ENCODE results near the gene CEMIP2. TPM values are rescaled to one million over a fixed set of nuclear protein-coding genes. Genes with fewer than 3 reads are reported as not detected.
A peak's percentile ranks its signal among the peaks of the same experiment; 100 is the strongest.

Gene CEMIP2
- total RNA-seq, 3 donors from 2014 or later (not counting 1 experiment from before 2014, with no cell fraction given) = 204 to 326 (median 230) TPM

DNA sequence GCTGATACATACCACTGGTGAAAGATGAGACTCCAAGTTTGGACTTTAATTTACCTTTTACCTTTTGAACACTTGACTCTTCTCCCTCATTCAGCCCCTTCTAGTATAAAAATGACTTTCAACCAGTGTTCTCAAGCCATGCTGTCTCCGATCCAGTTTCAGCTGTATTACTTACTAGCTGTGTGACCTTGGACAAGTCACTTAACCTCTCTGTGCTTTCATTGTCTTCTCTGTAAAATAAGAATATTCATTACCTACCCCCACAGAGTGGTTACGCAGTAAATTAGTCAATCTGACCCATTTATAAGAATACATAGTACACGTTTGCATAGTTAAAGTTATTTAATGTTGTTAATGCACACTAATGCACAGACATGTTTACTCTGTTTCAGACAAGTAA is 12.6 kb upstream of the CEMIP2 start:
- H3K4me3 Mint-ChIP-seq = peak overlapping the region; percentile 78
- H3K4me1 Mint-ChIP-seq = peaks cover 61 to 65% of the 10 kb centered on the region in 2 donors
- 93% methylated on average over 1 of the region's 3 CpGs for WGBS (ENCODE audit: insufficient coverage)
- ATAC-seq = no peak
- H3K9me3 ChIP-seq (ENCODE audit: control insufficient read depth, insufficient read depth, low read length) = no peaks in the 10 kb centered on the region
- no peaks in the 10 kb centered on the region for H3K27me3 ChIP-seq (ENCODE audit: control insufficient read depth, insufficient read depth, low read length)
- H3K4me3 ChIP-seq (ENCODE audit: low read length) = no peak overlapping the region
- no peak for DNase-seq
- peak overlapping the region; percentile 94 to 98 for H3K27ac Mint-ChIP-seq
- TF ChIP-seq, protein P1, sequence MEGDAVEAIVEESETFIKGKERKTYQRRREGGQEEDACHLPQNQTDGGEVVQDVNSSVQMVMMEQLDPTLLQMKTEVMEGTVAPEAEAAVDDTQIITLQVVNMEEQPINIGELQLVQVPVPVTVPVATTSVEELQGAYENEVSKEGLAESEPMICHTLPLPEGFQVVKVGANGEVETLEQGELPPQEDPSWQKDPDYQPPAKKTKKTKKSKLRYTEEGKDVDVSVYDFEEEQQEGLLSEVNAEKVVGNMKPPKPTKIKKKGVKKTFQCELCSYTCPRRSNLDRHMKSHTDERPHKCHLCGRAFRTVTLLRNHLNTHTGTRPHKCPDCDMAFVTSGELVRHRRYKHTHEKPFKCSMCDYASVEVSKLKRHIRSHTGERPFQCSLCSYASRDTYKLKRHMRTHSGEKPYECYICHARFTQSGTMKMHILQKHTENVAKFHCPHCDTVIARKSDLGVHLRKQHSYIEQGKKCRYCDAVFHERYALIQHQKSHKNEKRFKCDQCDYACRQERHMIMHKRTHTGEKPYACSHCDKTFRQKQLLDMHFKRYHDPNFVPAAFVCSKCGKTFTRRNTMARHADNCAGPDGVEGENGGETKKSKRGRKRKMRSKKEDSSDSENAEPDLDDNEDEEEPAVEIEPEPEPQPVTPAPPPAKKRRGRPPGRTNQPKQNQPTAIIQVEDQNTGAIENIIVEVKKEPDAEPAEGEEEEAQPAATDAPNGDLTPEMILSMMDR (IDR thresholded peaks at IDR 0.05) = no peak
- peak overlapping the region; percentile 87 for H3K27ac ChIP-seq (ENCODE audit: low read length)
- H3K4me1 ChIP-seq (ENCODE audit: control insufficient read depth, insufficient read depth, low read length) = peaks cover 46% of the 10 kb centered on the region
- H3K9me3 Mint-ChIP-seq = no peaks in the 10 kb centered on the region
- no peaks in the 10 kb centered on the region for H3K36me3 ChIP-seq (ENCODE audit: control insufficient read depth, insufficient read depth, low read length)
- intact Hi-C loops (cut with micrococcal nuclease) = loop anchor here (5.0 kb wide), 3 partner anchors 116 to 1371 kb away; partner anchors contain the start of genes ABHD17B, ANXA1 and C9orf85
- peaks cover 6% of the 10 kb centered on the region for H3K36me3 Mint-ChIP-seq
- no peaks in the 10 kb centered on the region for H3K27me3 Mint-ChIP-seq (ENCODE audit: low read depth in 2 of 2)

DNA sequence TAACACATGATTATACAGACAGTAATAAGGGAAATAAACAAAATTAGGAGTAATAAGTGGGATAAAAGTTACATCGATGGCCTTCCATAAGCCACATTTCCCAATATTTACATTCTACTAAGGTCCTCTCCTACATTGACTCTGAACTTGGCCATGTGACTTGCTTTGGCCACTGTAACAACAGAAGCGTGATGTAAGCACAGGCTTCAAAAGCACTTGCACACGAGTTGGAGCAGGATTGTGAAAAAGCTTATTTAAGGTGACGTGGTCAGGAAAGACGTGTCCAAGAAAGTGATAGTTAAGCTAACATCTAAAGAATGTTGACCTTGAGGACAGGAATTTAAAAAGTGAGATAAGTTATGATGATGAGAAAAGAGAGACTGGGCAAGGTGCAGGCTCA is 9.8 kb upstream of the CEMIP2 start:
- no peaks in the 10 kb centered on the region for H3K36me3 Mint-ChIP-seq
- Histone ChIP-seq H3K9me3 (ENCODE audit: control insufficient read depth, insufficient read depth, low read length) (no peaks in the 10 kb centered on the region), H3K27me3 (ENCODE audit: control insufficient read depth, insufficient read depth, low read length) (no peaks in the 10 kb centered on the region), H3K36me3 (ENCODE audit: control insufficient read depth, insufficient read depth, low read length) (no peaks in the 10 kb centered on the region), H3K4me3 (ENCODE audit: low read length) (no peak overlapping the region), H3K4me1 (ENCODE audit: control insufficient read depth, insufficient read depth, low read length) (peaks cover 58% of the 10 kb centered on the region), H3K27ac (ENCODE audit: low read length) (no peak overlapping the region)
- H3K27me3 Mint-ChIP-seq (ENCODE audit: low read depth in 2 of 2) = no peaks in the 10 kb centered on the region
- no peak for ATAC-seq
- peak overlapping the region; percentile 94 to 98 for H3K27ac Mint-ChIP-seq
- 86% methylated on average over 4 of the region's 5 CpGs for WGBS (ENCODE audit: insufficient coverage)
- H3K4me3 Mint-ChIP-seq = peak overlapping the region; percentile 14
- DNase-seq = no peak
- intact Hi-C loops (cut with micrococcal nuclease) = loop anchor here (10.0 kb wide), 1 partner anchor 1363 kb away; the partner anchor contains the start of gene KLF9
- TF ChIP-seq, protein P1 (IDR thresholded peaks at IDR 0.05) = no peak
- no peaks in the 10 kb centered on the region for H3K9me3 Mint-ChIP-seq
- H3K4me1 Mint-ChIP-seq = peaks cover 58 to 63% of the 10 kb centered on the region in 2 donors

DNA sequence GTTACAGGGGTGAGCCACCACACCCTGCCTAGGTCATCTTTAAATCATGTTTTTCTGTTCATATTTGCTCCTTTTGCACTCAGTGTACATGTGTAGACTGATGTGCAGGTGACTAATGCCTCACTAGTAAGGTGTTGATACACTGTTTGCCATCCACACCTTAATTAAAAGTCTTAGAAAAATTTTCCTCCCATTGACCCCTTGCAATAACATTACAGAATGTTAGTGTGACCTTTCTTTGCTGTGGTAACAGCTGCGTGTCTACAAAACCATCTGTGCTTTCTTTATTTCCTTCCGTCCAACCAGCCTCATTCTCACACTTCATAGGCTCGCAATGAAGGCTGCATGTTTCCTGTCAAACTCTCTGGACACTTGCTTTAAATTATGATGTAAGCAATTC is 6.6 kb upstream of the CEMIP2 start:
- peak in 1 of 2 donors; percentile 41 for DNase-seq
- no peak overlapping the region for H3K4me3 ChIP-seq (ENCODE audit: low read length)

More for the DNA sequence above, 6.6 kb upstream of the CEMIP2 start:
- Mint-ChIP-seq H3K9me3 (no peaks in the 10 kb centered on the region), H3K4me3 (peak overlapping the region; percentile 2), H3K27ac (peak overlapping the region; percentile 68 to 81), H3K27me3 (ENCODE audit: low read depth in 2 of 2) (no peaks in the 10 kb centered on the region), H3K4me1 (peaks cover 34% of the 10 kb centered on the region in 2 donors), H3K36me3 (no peaks in the 10 kb centered on the region)
- TF ChIP-seq, protein P1 (IDR thresholded peaks at IDR 0.05) = no peak
- peak; percentile 83 to 89 (median 85) for ATAC-seq
- Histone ChIP-seq H3K4me1 (ENCODE audit: control insufficient read depth, insufficient read depth, low read length) (peaks cover 37% of the 10 kb centered on the region), H3K9me3 (ENCODE audit: control insufficient read depth, insufficient read depth, low read length) (no peaks in the 10 kb centered on the region), H3K27ac (ENCODE audit: low read length) (peak overlapping the region; percentile 80), H3K36me3 (ENCODE audit: control insufficient read depth, insufficient read depth, low read length) (no peaks in the 10 kb centered on the region), H3K27me3 (ENCODE audit: control insufficient read depth, insufficient read depth, low read length) (no peaks in the 10 kb centered on the region)
- intact Hi-C loops (cut with micrococcal nuclease) = loop anchor here (1.0 to 10.0 kb wide), 2 partner anchors 8 to 1360 kb away; partner anchors contain the start of gene KLF9
- 52% methylated on average over 3 of the region's 3 CpGs for WGBS (ENCODE audit: insufficient coverage)

Data from natural killer cell (primary cell).